Glutamatergic neuron (in vitro differentiated cells): ENCODE measurements around the gene TFCP2L1. TPM values are rescaled to one million over a fixed set of nuclear protein-coding genes. Genes with fewer than 3 reads are reported as not detected.

Experiments
- DNase-seq: peaks from one replicate; pipeline ENCODE4 v3.0.0; 2022
- H3K27ac Mint-ChIP-seq: one replicate; pipeline ENCODE4 v1.8.0; 2020; ENCODE audit warnings: mild to moderate bottlenecking, mixed read lengths, inconsistent platforms; ENCODE audit not compliant: unreplicated experiment
- H3K27me3 Mint-ChIP-seq: one replicate; pipeline ENCODE4 v1.8.0; 2020; ENCODE audit warnings: mild to moderate bottlenecking, moderate library complexity, mixed read lengths, inconsistent platforms; ENCODE audit not compliant: unreplicated experiment
- H3K36me3 Mint-ChIP-seq: one replicate; pipeline ENCODE4 v1.8.0; 2020; ENCODE audit warnings: mild to moderate bottlenecking, mixed read lengths, inconsistent platforms; ENCODE audit not compliant: unreplicated experiment
- H3K4me1 Mint-ChIP-seq: one replicate; pipeline ENCODE4 v1.8.0; 2020; ENCODE audit warnings: mild to moderate bottlenecking, low read depth, mixed read lengths, inconsistent platforms; ENCODE audit not compliant: unreplicated experiment
- H3K4me3 Mint-ChIP-seq: one replicate; pipeline ENCODE4 v1.8.0; 2020; ENCODE audit warnings: mild to moderate bottlenecking, mixed read lengths, inconsistent platforms; ENCODE audit not compliant: unreplicated experiment
- H3K9me3 Mint-ChIP-seq: one replicate; pipeline ENCODE4 v1.8.0; 2020; ENCODE audit warnings: mild to moderate bottlenecking, moderate library complexity, mixed read lengths, inconsistent platforms; ENCODE audit not compliant: unreplicated experiment
- CTCF ChIP-seq: fragments of 200-600 bp; sonication (generic); IDR thresholded peaks from one replicate; pipeline ENCODE4 v1.5.0; 2021; ENCODE audit not compliant: partially characterized antibody, unreplicated experiment
- total RNA-seq: library from RNA; stranded (reverse); fragmentation: NEBNext Ultra II Directional; extraction: Animal tissue kit (Norgen Biotek cat#: 25700); gene quantifications from one replicate; pipeline ENCODE4 v1.2.1, GENCODE V29; 2021; ENCODE audit not compliant: unreplicated experiment

Gene TFCP2L1
- total RNA-seq, 1 donor from 2014 or later, result 0.07 TPM

- no peak for DNase-seq
- Mint-ChIP-seq H3K4me1 (no peaks in the 10 kb centered on the region), H3K36me3 (peaks cover 5% of the 10 kb centered on the region), H3K4me3 (no peak overlapping the region), H3K27me3 (peaks cover 4% of the 10 kb centered on the region), H3K27ac (no peak overlapping the region), H3K9me3 (peaks cover 2% of the 10 kb centered on the region)
- no peak for TF ChIP-seq CTCF
Observed at GRCh38 chr2:121235542-121235941, 49.5 kb downstream of the TFCP2L1 start.

- TF ChIP-seq CTCF, result no peak
- H3K4me1 Mint-ChIP-seq, result no peaks in the 10 kb centered on the region
- H3K27ac Mint-ChIP-seq, result no peak overlapping the region
- H3K27me3 Mint-ChIP-seq, result peaks cover 4% of the 10 kb centered on the region
- DNase-seq, result no peak
- peaks cover 5% of the 10 kb centered on the region for H3K36me3 Mint-ChIP-seq
- peaks cover 2% of the 10 kb centered on the region for H3K9me3 Mint-ChIP-seq
- H3K4me3 Mint-ChIP-seq, result no peak overlapping the region
Observed at GRCh38 chr2:121234791-121235190, 50.2 kb downstream of the TFCP2L1 start.

- no peak overlapping the region for H3K27ac Mint-ChIP-seq
- no peak overlapping the region for H3K4me3 Mint-ChIP-seq
- H3K27me3 Mint-ChIP-seq, result peaks cover 4% of the 10 kb centered on the region
Observed at GRCh38 chr2:121234144-121234543, 50.9 kb downstream of the TFCP2L1 start.

GRCh38 chr2:121233486-121234110 is 51.4 kb downstream of the TFCP2L1 start:
- no peak for TF ChIP-seq CTCF
- DNase-seq, result no peak
- Mint-ChIP-seq H3K9me3 (peaks cover 2% of the 10 kb centered on the region), H3K27me3 (peaks cover 5% of the 10 kb centered on the region), H3K36me3 (peaks cover 5% of the 10 kb centered on the region), H3K4me3 (no peak overlapping the region), H3K4me1 (no peaks in the 10 kb centered on the region), H3K27ac (no peak overlapping the region)

More at GRCh38 chr2:121234144-121234543, 50.9 kb downstream of the TFCP2L1 start:
- no peak for TF ChIP-seq CTCF
- DNase-seq, result no peak
- Mint-ChIP-seq H3K4me1 (no peaks in the 10 kb centered on the region), H3K9me3 (peaks cover 2% of the 10 kb centered on the region), H3K36me3 (peaks cover 5% of the 10 kb centered on the region)

GRCh38 chr2:121232626-121233265 is 52.3 kb downstream of the TFCP2L1 start:
- H3K27me3 Mint-ChIP-seq, result peaks cover 5% of the 10 kb centered on the region
- H3K4me3 Mint-ChIP-seq, result no peak overlapping the region
- DNase-seq, result no peak
- H3K4me1 Mint-ChIP-seq, result no peaks in the 10 kb centered on the region
- TF ChIP-seq CTCF, result no peak
- H3K36me3 Mint-ChIP-seq, result peaks cover 5% of the 10 kb centered on the region
- H3K27ac Mint-ChIP-seq, result no peak overlapping the region
- peaks cover 2% of the 10 kb centered on the region for H3K9me3 Mint-ChIP-seq
